ENCODE data around the gene GINS2.

Gene GINS2

DNA sequence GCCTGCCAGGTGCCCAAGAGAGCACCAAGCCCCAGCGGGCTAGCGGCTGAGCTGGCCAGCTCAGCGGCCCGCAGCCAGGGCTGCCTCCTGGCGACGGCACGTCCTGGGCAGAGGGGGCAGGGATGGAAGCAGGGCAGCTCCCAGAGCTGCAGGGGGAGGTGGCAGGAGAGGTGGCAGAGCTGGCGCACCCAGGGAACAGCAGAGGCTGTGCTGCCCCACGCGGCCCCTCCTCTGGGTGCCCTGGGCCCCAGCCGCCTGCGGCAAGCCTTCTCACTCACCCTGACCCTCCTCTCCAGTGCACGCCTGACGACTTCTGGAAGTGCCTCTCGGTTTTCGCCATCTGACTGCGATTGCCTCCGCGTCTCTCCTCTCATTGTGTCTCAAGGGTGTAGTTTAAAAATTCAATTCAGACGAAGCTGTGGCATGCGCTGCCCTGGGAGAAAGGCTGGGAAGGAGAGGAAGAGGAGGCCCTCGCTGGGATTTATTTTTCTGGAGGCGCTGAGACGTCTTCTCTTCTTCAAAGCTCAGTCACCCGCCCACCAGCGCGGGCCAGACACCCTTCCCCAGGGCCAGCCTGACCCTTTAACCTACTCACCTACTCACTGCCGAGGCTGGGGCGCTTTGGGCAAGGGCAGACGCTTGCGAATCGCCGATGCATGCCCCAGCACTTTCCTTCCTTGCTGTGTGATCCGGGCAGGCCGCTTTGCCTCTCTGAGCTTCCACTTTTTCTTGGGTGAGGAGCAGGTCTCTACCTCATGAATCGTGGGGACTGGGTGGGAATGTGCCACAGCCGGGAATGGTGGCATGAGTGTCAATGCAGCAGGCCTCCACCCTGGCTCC lies 50.7 kb downstream of the GINS2 start:
- DNase-seq, result peak; percentile 43

DNA sequence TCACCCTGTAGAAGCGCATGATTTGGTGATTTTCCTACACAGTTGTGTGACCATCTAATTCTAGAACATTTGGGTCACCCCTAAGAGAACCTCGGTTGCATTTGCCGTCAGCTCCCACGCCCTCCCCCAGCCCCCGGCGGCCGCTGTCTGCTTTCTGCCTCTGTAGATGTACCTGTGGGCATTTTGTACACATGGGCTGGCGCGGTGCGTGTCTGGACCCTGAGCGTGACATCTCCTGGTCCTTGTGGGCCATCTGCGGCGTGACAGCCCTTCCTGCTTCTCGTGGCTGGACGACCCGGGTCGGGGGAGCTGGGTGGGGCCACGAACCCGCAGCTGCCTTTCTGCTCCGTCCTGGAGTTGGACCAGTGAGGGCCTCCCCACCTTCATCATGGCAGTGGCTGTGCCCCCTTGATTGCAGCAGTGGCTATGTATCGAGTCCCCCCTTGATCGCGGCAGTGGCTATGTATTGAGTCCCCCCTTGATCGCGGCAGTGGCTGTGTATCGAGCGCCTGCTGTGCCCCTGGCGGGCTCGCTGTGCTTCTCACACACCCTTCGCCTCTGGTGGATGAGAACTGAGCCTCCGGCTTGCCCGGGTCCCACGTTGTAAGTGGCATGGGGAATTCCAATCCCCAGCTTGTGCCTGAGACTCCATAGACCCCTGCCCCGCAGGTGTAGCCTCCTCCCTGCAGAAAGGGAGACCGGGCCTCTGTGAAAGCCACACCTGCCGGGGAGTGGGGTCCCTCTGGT lies 51.5 kb downstream of the GINS2 start:
- no peak for DNase-seq

DNA sequence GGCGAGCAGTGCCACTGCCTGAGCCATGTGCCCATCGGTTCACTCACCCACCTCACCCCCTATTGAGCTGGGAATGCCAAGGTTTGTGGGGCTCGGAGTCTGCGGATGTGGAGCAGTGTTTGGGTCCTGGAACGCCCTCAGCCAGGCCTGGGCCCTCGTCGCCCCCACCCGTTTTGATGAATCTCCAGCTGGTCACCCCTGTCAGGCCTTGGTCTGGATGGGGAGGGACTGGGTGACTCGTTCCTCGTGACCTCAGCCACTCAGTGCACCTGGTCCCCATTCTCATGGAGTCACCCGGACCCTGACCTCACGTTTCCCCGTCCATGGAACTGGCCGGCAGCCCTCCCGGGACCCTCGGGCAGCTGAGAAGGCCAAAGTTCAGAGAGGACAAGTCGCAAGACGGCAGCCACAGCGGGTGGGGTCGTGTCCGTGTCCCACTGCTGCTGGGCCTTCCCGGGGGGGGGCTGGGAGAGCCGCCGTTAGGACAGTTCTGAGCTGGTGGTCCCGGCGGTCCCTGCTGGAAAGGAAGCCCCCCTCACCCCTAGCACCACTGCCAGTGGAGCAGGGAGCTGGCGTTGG lies 52.4 kb downstream of the GINS2 start:
- no peak for DNase-seq

DNA sequence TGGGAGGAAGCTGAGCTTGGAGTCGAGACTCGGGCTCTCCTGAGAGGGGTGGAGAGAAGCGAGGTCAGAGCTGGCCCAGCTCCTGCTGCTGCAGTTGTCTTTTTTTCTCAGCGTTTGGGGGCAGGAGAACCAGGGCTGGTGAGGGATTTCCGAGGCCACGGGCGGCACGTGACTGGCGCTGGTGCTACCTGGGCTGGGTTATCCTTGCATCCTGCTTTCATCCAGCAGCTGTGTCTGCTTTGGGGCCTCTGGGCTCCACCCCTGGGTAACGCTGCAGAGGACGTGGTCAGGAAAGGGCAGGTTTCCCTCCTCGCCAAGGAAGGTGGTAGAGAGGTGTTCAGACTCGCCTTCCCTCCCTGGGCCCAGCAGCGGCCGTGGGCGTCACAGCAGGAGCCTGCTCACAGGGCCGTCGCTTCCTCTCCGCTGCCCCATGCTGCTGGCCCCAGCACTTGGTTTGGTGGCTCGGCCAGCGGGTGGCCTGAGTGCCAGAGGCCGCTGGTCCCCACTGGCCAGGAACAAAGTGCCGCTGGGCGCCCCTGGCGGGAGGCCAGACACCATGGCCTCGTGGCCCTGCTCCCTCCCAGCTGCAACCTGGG lies 53.1 kb downstream of the GINS2 start:
- DNase-seq, result no peak

DNA sequence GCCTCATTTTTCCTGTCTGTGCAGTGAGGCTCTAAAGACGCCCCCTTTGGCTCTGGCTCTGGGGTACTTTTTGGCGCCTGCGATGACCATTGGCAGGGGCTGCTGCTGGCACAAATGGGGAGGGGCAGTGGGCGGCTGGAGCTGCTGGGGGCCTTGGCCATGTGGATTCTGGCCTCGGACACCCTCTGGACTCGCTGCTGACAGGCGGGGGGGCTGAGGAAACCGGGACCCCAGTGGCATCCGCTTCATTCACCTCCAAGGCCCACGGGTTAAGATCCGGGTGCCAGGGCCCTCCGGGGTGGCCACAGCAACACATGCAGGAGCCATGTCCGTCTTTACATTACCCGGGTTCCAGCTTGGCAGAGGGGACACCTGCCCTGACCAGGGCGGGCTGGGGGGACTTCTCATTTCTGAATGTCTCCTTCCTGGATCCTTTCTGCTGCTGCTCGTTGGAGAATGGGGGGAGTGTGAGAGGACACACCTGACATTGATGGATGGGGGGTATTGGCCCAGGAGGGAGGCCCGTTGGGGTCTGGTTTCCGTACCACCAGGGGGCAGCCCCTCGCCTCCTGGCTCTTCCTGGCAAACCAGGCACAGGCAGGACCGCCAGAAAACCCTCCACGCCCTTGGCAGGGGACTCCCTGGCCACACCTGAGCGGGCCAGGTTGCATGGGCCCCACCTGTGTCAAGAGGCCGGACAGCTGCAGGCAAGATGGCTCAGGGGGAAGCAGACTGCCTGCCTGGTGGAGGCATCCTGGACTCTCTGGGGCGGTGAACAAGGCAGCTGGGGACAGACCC lies 53.8 kb downstream of the GINS2 start:
- DNase-seq, result no peak

DNA sequence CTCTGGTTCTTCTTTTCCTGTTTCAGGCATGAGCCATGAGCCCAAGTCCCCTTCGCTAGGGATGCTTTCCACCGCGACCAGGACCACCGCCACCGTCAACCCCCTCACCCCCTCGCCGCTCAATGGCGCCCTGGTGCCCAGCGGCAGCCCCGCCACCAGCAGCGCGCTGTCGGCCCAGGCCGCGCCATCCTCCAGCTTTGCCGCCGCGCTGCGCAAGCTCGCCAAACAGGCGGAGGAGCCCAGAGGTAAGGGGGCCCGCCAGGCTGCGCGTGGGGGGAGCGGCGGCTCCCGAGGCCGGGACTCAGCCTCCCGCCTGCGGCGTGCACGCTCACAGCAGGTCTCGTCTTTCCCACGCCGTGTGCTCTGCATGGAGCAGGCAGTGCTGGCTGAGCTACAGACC lies 54.9 kb downstream of the GINS2 start:
- no peak for DNase-seq

DNA sequence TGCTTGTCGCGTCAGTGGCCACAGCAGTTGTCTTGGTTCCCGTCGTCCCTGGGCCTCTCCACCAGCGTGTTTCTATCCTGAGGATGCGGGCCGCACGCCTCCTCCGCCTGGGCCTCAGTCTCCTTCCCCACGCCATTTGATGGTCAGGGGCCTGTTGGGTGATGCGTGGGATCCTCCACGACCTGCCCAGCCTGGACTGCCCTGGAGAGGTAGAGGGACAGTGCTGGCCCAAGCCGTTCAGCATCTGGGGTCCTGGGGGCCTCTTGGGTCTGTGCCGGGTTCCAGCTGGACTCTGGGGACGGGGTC lies 55.4 kb downstream of the GINS2 start:
- no peak for DNase-seq

DNA sequence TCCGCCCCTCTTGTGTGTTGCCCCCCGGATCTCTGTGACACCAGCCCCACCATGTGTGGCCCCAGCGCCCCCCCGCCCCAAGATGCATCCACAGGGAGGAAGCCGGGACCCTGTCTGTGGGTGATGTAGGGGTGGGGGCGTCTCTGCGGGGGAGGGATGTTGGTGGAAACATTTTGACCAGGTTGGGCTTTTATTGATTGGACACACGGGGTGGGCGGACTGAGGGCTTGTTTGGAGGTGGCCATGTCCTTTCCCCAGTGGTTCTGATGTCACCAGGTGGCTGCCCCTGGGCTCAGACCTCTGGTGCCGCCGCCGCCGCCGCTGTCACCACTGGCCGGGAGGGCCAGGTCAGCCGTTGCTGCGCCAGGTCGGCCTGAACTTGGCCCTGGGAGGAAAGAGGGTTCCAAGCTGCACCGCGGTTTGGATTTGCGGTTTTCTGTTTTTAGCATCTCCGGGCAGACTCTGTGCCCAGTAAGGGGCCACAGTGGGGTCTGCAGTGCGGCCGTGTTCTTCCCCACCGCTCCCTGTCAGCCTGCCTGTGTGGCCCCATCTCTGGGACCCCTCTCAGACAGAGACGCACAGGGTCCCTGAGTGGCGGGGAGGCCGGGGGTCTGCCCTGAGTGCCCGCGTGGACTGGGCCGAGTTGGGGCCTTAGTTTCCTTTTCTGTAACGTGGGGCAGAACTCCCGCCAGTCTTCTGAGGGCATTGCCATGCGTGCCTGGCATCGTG lies 55.9 kb downstream of the GINS2 start:
- no peak for DNase-seq

DNA sequence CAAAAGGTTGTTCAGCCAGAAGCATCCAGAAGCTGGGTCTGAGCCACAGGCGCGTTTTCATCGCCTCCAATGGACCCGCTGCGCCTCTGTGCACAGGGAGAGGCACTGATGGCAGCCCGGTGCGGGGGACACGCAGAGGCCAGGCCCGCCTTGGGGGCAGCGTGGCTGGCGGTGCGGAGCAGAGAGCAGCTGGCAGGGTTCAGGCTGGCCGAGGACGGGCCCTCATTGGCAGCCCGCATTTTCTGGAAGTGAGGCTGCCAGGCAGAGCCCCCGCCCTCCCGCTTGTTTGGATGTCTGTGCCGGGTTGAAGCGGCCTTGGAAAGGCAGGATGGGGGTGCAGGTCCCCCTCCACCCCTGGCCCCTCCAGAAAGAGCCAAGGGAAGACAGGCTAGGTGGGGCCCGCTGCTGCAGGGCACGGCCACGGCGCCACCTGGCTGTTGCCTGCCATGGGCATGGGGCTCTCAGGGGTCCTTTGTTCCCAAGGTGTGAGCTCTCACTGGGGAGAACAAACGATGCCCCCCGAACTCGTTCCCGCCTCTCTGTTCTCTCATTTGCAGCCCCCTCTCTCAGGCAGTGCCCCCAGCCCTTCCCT lies 56.9 kb downstream of the GINS2 start:
- DNase-seq, result no peak

DNA sequence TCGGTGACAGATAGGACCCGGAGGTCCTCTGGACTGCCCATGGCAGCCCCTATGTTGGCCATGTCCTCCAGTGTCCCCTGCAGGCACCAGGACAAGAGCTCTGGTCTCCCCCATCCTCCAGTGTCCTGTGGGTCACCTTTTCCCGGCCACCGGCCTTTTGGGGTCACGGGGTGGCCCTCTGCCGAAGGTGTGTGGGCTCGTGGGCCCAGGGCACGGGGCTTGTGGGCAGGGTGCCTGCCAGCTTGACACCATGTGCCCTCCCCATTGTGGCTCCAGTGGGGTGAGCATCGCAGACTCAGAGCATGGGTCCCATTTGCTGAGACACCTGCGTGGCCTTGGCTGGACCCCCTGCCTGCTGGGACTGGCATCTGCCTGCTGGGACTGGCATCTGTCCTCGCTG lies 57.5 kb downstream of the GINS2 start:
- no peak for DNase-seq

DNA sequence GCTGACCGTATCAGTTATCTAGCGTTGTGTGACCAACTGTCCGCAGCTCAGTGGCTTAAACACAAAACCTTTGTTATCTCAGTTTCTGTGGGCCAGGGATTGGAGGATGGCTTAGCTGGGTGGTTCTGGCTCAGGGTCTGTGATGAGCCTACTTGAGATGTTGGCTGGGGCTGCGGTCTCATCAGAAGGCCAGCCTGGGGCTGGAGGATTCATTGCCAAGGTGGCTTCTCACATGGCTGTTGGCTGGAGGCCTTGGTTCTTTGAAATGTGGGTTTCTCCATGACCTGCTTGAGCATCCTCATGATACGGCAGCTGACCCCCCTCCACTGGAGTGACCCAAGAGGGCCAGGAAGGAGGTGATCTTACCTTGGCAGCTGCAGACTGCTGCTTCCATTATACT lies 58.9 kb downstream of the GINS2 start:
- DNase-seq, result no peak

DNA sequence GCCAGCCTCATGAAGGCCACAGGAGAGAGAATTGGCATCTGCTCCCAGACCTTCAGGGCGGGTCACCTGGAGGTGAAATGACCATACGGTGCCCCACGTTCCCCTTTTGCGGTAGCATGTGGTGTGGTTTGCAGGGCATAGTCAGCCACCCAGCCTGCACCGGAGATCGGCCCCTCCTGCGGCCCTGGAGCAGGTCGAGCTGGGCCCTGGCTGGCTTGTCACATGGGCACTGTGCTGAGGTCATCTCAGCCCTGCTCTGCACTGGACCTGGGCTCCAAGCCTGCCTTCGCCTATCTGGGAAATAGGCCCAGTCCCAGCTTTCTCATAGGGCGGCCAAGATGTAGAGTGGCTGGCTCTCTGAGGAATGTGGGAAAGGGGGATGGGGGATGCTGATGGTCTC lies 59.4 kb downstream of the GINS2 start:
- DNase-seq, result no peak

DNA sequence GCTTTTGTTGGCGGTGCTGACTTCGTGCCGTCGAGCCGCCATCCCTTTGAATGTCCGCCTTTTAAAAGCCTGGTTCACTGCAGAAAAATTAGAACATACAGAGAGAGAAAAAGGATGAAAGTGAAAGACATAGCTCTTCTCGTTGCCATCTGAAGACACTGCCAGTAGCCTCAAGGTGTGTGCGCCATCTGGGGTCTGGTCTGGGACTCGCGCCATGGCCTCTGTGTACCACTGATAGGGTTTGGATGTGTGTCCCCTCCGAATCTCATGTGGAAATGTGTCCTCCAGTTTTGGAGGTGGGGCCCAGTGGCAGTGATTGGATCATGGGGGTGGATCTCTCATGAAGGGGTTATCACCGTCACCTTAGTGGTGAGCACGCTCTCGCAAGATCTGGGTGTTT lies 60.1 kb downstream of the GINS2 start:
- no peak for DNase-seq

DNA sequence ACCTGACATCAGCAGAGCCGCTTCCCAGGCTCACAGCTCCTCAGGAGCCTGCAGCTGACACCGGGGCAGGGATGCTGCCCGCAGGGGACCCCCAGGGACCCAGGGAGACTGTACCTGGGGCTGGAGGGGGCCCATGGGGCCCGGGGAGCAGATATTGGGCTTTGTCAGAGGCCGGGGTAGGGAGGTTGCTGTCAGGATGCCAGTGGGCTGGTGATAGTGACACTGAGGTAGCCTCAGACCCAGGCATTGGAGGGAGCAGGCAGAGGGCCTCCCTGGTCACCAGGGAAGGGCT lies 60.5 kb downstream of the GINS2 start:
- DNase-seq, result no peak

DNA sequence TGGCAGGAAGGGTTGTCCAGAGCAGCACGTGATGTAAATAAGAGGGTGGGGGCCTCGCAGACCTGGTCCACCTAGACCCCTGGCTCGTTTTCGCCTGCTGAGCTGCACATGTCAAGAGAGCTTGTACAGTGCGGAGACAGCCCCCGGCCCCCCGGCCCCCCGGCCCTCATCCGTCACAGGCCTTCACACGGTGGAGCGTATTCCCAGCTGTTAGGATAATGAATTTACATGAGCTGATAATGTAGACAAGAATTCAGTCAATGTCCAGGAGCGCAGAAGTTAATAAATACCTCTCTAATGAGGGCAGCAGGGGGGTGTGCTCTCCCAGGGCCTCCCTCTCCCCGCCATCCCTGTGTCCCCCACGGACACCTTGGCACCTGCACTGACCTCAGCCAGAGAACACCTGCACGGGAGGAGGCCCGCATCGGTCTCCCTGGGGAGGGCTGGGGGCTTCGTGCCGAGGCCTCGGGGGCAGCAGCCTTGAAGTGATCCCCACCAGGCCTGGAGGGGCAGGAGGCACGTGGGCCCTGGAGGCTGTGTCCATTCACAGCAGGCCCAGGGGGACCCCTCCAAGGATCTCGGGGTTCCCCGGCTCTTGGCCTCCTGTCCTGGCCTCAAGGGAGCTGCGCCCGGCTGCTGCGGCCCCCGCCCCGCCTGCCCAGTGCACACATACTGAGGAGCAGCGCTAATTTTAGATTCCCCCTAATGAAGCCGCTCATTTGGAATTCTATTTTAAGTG lies 61.1 kb downstream of the GINS2 start:
- DNase-seq, result no peak

DNA sequence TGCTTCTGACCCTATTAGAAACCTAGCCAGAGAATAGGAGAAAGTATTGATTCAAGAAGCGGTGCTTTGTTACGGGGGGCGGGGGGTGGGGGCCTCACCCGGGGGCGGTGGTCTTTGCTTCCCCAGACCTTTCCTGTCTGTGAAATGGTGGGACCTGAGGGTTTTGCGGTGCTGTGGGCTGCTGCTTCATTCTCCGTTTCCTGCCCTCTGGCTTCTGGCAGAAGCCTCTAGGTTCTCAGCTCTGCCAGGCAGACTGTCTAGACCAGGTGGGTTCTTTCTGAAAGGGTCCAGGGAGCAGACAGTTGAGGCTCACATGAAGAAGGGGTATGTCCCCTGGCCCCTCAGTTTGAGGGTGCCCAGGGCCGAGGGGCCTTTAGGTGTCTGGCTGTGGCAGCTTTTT lies 61.7 kb downstream of the GINS2 start:
- no peak for DNase-seq

Data from DMS79 (cell line).